Kidney (tissue), 14 donors: Measurements from ENCODE around the gene ROMO1. TPM values are rescaled to one million over a fixed set of nuclear protein-coding genes. Genes with fewer than 3 reads are reported as not detected.
"Not testable (repeated sequence)": the region's sequence is repeated elsewhere in the genome, so short reads cannot be mapped to it uniquely, and the experiment has no call there.

Source experiments
- DNase-seq, 5 donors: peaks; one replicate each; pipeline ENCODE4 v3.0.0-alpha.2; 2013 to 2020
- FAIRE-seq: peaks from 2 replicates; lab custom pipeline; 2012; peaks lifted over from hg19 to GRCh38; lab: Jason Lieb, UNC
- H3K27ac ChIP-seq, 2 donors: one replicate each; pipeline ENCODE4 v1.7.0; 2013; ENCODE audit warnings: low read depth in 2 of 2, low read length in 2 of 2, inconsistent platforms in 1 of 2
- H3K27me3 ChIP-seq: one replicate; pipeline ENCODE4 v1.7.1; 2013; ENCODE audit warnings: low read length, inconsistent platforms; ENCODE audit not compliant: control insufficient read depth, insufficient read depth
- H3K36me3 ChIP-seq, 3 donors: one replicate each; pipeline versions ENCODE4 v1.7.0 to v1.7.1; 2013; ENCODE audit warnings: low read length in 3 of 3, control low read depth in 1 of 3, inconsistent platforms in 1 of 3; ENCODE audit not compliant: insufficient read depth in 3 of 3, control insufficient read depth in 2 of 3
- H3K4me1 ChIP-seq, 3 donors: one replicate each; pipeline versions ENCODE4 v1.7.0 to v1.7.1; 2013; ENCODE audit warnings: low read length in 3 of 3, inconsistent platforms in 1 of 3, low read depth in 1 of 3; ENCODE audit not compliant: control insufficient read depth in 2 of 3, insufficient read depth in 2 of 3
- H3K4me3 ChIP-seq, 3 donors: one replicate each; pipeline versions ENCODE4 v1.7.0 to v1.8.1; 2013; ENCODE audit warnings: low read length in 3 of 3, control low read depth in 1 of 3, inconsistent platforms in 1 of 3
- H3K9ac ChIP-seq, 3 donors: one replicate each; pipeline versions ENCODE4 v1.7.0 to v1.7.1; 2013; ENCODE audit warnings: low read length in 3 of 3, control low read depth in 1 of 3, inconsistent platforms in 1 of 3
- H3K9me3 ChIP-seq, 3 donors: one replicate each; pipeline versions ENCODE4 v1.7.0 to v1.7.1; 2013; ENCODE audit warnings: low read length in 3 of 3, control low read depth in 1 of 3, inconsistent platforms in 1 of 3; ENCODE audit not compliant: control insufficient read depth in 2 of 3, insufficient read depth in 1 of 3
- intact Hi-C: fragments of 100-400 bp; cut with DNase I; formaldehyde crosslinking; loops from one replicate; pipeline ENCODE4 v1.11.1; 2022
- polyA plus RNA-seq: library from polyadenylated mRNA; stranded (reverse); fragments of 350-450 nt; fragmentation: Illumina TruSeq; extraction: RNeasy Lipid Tissue Mini Kit (QIAGEN cat#74804); gene quantifications from one replicate; pipeline ENCODE4 v1.2.3, GENCODE V29; 2014; ENCODE audit warnings: low read depth, low replicate concordance; ENCODE audit not compliant: insufficient read depth
- total RNA-seq: library from RNA; stranded (reverse); fragmentation: NEBNext Ultra II Directional; extraction: Animal tissue kit (Norgen Biotek cat#: 25700); gene quantifications from one replicate; pipeline ENCODE4 v1.2.1, GENCODE V29; 2021
- TF ChIP-seq, protein P1 (sequence below): IDR thresholded peaks from 3 replicates; pipeline ENCODE4 v1.5.1; 2012; ENCODE audit warnings: mild to moderate bottlenecking, moderate library complexity, borderline replicate concordance; ENCODE audit not compliant: insufficient read depth; ENCODE audit errors: extremely low read depth
- donor health status: control.
- donor health status: control.
- donor health status: control.
- donor health status: control.
- donor health status: control.
- donor health status: DM: yes; HTN: yes; CAD: no.
- donor health status: Normal renal cell carcinoma (clear cell type).

Gene ROMO1
- total and polyA plus RNA-seq, 2 donors from 2014 or later, result 141 to 408 TPM

DNA sequence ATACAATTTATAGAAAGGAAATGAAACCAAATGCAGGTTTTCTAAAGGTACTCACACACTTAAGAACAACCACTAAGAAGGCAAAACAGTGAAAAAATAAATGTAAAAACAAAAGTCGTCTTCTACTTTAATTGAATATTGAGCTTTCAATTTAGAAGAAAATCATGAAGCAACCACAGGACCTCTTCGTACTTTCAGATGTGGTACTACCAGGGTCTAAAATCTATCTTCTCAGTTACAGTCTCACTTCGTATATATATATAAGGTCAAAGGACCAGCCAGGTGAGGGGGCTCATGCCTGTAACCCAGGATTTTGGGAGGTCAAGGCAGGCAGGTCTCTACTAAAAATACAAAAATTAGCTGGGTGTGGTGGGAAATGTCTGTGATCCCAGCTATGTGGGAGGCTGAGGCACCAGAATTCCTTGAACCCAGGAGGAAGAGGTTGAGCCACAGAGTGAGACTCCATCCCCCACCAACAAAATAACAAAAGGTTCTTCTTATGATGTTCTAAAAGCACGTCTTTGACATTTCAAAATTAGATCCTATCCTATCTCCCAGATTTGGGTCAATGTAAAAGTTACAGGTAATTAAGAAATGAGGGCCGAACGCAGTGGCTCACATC, 12.5 kb downstream of the ROMO1 start:
- no peak for FAIRE-seq
- intact Hi-C loops, result no loop called here
- H3K27ac ChIP-seq, result no peak overlapping the region

DNA sequence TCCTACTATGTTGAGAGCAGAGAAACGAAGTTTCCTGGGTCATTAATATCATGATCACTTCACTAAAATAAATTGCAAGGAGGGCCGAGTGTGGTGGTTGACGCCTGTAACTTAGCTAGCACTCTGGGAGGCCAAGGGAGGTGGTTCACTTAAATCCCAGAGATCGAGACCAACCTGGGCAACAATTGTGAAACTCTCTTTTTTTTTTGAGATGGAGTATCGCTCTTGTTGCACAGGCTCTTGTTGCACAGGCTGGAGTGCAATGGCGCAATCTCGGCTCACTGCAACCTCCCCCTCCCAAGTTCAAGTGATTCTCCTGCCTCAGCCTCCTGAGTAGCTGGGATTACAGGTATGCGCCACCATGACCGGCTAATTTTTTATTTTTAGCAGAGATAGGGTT, 13.9 kb downstream of the ROMO1 start:
- H3K4me3 ChIP-seq, DNase-seq, H3K27me3 ChIP-seq, intact Hi-C loops, H3K4me1 ChIP-seq, FAIRE-seq, H3K9me3 ChIP-seq, H3K9ac ChIP-seq, H3K27ac ChIP-seq: not testable (repeated sequence)
- peaks cover 29 to 77% (median 51%) of the 10 kb centered on the region in 3 donors for H3K36me3 ChIP-seq

More for the DNA sequence above, 12.5 kb downstream of the ROMO1 start:
- Histone ChIP-seq H3K27me3 (no peaks in the 10 kb centered on the region), H3K4me3 (no peak overlapping the region), H3K36me3 (peaks cover 32 to 74% (median 46%) of the 10 kb centered on the region in 3 donors), H3K9ac (no peak overlapping the region), H3K9me3 (no peaks in the 10 kb centered on the region), H3K4me1 (no peaks in the 10 kb centered on the region)
- no peak for DNase-seq
- TF ChIP-seq, protein P1, sequence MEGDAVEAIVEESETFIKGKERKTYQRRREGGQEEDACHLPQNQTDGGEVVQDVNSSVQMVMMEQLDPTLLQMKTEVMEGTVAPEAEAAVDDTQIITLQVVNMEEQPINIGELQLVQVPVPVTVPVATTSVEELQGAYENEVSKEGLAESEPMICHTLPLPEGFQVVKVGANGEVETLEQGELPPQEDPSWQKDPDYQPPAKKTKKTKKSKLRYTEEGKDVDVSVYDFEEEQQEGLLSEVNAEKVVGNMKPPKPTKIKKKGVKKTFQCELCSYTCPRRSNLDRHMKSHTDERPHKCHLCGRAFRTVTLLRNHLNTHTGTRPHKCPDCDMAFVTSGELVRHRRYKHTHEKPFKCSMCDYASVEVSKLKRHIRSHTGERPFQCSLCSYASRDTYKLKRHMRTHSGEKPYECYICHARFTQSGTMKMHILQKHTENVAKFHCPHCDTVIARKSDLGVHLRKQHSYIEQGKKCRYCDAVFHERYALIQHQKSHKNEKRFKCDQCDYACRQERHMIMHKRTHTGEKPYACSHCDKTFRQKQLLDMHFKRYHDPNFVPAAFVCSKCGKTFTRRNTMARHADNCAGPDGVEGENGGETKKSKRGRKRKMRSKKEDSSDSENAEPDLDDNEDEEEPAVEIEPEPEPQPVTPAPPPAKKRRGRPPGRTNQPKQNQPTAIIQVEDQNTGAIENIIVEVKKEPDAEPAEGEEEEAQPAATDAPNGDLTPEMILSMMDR, result no peak

DNA sequence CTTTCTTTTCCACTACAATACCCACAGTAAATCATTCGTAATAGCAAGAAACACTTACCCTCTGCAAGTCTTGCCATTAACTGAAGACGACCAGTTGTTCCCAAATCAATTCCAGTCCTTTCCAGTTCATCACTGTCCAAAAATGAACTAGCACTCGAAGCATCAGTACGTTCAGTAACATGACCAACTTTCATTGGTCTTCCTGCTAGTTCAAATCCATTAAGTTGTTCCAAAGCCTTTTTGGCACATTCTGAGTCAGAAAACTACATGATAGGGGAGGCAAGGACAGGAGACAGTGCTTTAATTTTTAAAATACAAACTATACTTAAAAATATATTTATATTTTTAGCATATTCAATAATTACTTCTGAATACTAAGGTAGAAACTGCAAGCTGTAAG, 14.9 kb downstream of the ROMO1 start:
- H3K4me1 ChIP-seq, result peaks cover 0 to 2% (median 0%) of the 10 kb centered on the region in 3 donors
- no peak overlapping the region for H3K4me3 ChIP-seq
- H3K36me3 ChIP-seq, result peaks cover 27 to 75% (median 51%) of the 10 kb centered on the region in 3 donors
- no peaks in the 10 kb centered on the region for H3K9me3 ChIP-seq
- H3K9ac ChIP-seq, result no peak overlapping the region
- DNase-seq (no peak), FAIRE-seq (no peak)
- no peak overlapping the region for H3K27ac ChIP-seq
- TF ChIP-seq, protein P1, result no peak
- intact Hi-C loops, result no loop called here
- no peaks in the 10 kb centered on the region for H3K27me3 ChIP-seq

DNA sequence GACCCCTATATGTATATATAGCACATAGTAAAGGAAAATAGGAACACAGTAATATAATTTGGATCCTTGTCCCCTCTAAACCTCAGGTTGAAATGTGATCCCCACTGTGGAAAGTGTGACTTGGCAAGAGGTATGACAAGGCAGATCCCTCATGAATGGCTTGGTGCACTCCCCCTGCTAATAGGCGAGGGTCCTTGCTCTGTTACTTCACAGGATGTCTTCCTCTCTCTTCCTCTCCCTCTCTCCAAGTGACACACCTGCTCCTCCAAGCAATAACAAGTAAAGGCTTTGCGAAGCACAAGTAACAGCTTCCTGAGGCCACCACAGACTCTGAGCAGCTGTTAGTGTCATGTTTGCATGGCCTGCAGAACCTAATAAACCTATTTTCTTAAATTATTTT, 16.4 kb downstream of the ROMO1 start:
- Histone ChIP-seq H3K27me3 (no peaks in the 10 kb centered on the region), H3K4me3 (no peak overlapping the region), H3K27ac (no peak overlapping the region), H3K9me3 (no peaks in the 10 kb centered on the region), H3K36me3 (peaks cover 27 to 75% (median 50%) of the 10 kb centered on the region in 3 donors), H3K4me1 (peaks cover 0 to 2% (median 0%) of the 10 kb centered on the region in 3 donors), H3K9ac (no peak overlapping the region)
- DNase-seq (no peak), FAIRE-seq (no peak)
- TF ChIP-seq, protein P1, result no peak
- intact Hi-C loops, result no loop called here
